Neuronal stem cell (in vitro differentiated cells): ENCODE measurements around the gene FBXO39.

Experiments used
- DNase-seq: peaks from one replicate; pipeline ENCODE4 v3.0.0-alpha.2; 2013; ENCODE audit warnings: low spot score
- H2AFZ ChIP-seq: one replicate; pipeline ENCODE4 v1.6.1; 2013; ENCODE audit warnings: mild to moderate bottlenecking, low read length, inconsistent platforms
- H2AK5ac ChIP-seq: 2 replicates; pipeline ENCODE4 v1.6.1; 2013; ENCODE audit warnings: low read depth, mild to moderate bottlenecking, inconsistent platforms, low read length, moderate library complexity, mixed read lengths
- H2BK120ac ChIP-seq: 2 replicates; pipeline ENCODE4 v1.6.1; 2013; ENCODE audit warnings: low read depth, mild to moderate bottlenecking, inconsistent platforms, low read length, moderate library complexity, mixed read lengths
- H2BK12ac ChIP-seq: one replicate; pipeline ENCODE4 v1.6.1; 2013; ENCODE audit warnings: low read length, inconsistent platforms
- H2BK15ac ChIP-seq: 2 replicates; pipeline ENCODE4 v1.6.1; 2013; ENCODE audit warnings: mild to moderate bottlenecking, low read length, inconsistent platforms, mixed read lengths
- H2BK5ac ChIP-seq: one replicate; pipeline ENCODE4 v1.6.1; 2013; ENCODE audit warnings: inconsistent platforms, mild to moderate bottlenecking, low read length, moderate library complexity
- H3K14ac ChIP-seq: one replicate; pipeline ENCODE4 v1.6.1; 2013; ENCODE audit warnings: low read length, inconsistent platforms
- H3K18ac ChIP-seq: 2 replicates; pipeline ENCODE4 v1.6.1; 2013; ENCODE audit warnings: low read length, inconsistent platforms
- H3K23ac ChIP-seq: 2 replicates; pipeline ENCODE4 v1.6.1; 2013; ENCODE audit warnings: low read depth, mild to moderate bottlenecking, mixed read lengths, low read length, inconsistent platforms; ENCODE audit not compliant: poor library complexity
- H3K27ac ChIP-seq: replicated peaks from 3 replicates; pipeline ENCODE4 v1.5.1; 2013; ENCODE audit warnings: low read length, inconsistent platforms
- H3K27me3 ChIP-seq, 3 experiments: 2 replicates each; pipeline ENCODE4 v1.6.1; 2013; ENCODE audit warnings: low read length in 3 of 3, mild to moderate bottlenecking in 2 of 3, inconsistent platforms in 1 of 3, low read depth in 1 of 3, mixed read lengths in 1 of 3, moderate library complexity in 1 of 3; ENCODE audit not compliant: control insufficient read depth in 3 of 3, insufficient read depth in 3 of 3
- H3K36me3 ChIP-seq, 2 donors: replicated peaks in 1 of 2; 2 replicates each; pipeline ENCODE4 v1.6.1; 2013; ENCODE audit warnings: low read length in 2 of 2; ENCODE audit not compliant: control insufficient read depth in 2 of 2, insufficient read depth in 2 of 2
- H3K4ac ChIP-seq: 2 replicates; pipeline ENCODE4 v1.6.1; 2013; ENCODE audit warnings: inconsistent platforms, mild to moderate bottlenecking, low read length, moderate library complexity
- H3K4me1 ChIP-seq, 2 donors: 1 replicate in 1 of 2; 2 replicates in 1 of 2; pipeline ENCODE4 v1.6.1; 2013; ENCODE audit warnings: low read length in 2 of 2, low read depth in 1 of 2; ENCODE audit not compliant: control insufficient read depth in 2 of 2, insufficient read depth in 1 of 2
- H3K4me2 ChIP-seq: one replicate; pipeline ENCODE4 v1.6.1; 2013; ENCODE audit warnings: mild to moderate bottlenecking, low read length, inconsistent platforms; ENCODE audit not compliant: insufficient read depth, poor library complexity, severe bottlenecking
- H3K4me3 ChIP-seq, 2 donors: 2 replicates each; pipeline ENCODE4 v1.5.1; 2013; ENCODE audit warnings: low read length in 2 of 2, mild to moderate bottlenecking in 2 of 2, inconsistent platforms in 1 of 2, moderate library complexity in 1 of 2
- H3K79me1 ChIP-seq: one replicate; pipeline ENCODE4 v1.6.1; 2013; ENCODE audit warnings: low read depth, mild to moderate bottlenecking, inconsistent platforms, low read length, moderate library complexity
- H3K9ac ChIP-seq: one replicate; pipeline ENCODE4 v1.6.1; 2013; ENCODE audit warnings: mild to moderate bottlenecking, low read depth, low read length, inconsistent platforms; ENCODE audit not compliant: poor library complexity
- H3K9me3 ChIP-seq, 2 donors: replicated peaks in 1 of 2; 2 replicates each; pipeline versions ENCODE3 to v1.6.1; 2013; ENCODE audit warnings: low read length in 2 of 2, mild to moderate bottlenecking in 2 of 2, inconsistent platforms in 1 of 2, low read depth in 1 of 2, mixed read lengths in 1 of 2, moderate library complexity in 1 of 2; ENCODE audit not compliant: control insufficient read depth in 2 of 2, insufficient read depth in 1 of 2
- H4K8ac ChIP-seq: one replicate; pipeline ENCODE4 v1.6.1; 2013; ENCODE audit warnings: low read depth, mild to moderate bottlenecking, inconsistent platforms, low read length, moderate library complexity
- H4K91ac ChIP-seq: one replicate; pipeline ENCODE4 v1.6.1; 2013; ENCODE audit warnings: low read length, low read depth, mild to moderate bottlenecking, inconsistent platforms; ENCODE audit not compliant: poor library complexity
- WGBS, 2 donors: extraction: QIAGEN DNeasy Blood & Tissue Kit; methylation state at CpG; one replicate each; pipeline ENCODE4 v1.1.7; 2013; ENCODE audit warnings: missing lambda C conversion rate in 2 of 2, mixed read lengths in 1 of 2; ENCODE audit not compliant: insufficient read length in 2 of 2, insufficient replicate concordance in 1 of 2; ENCODE audit errors: extremely low coverage in 2 of 2; 5-methylcytosine and 5-hydroxymethylcytosine counted together

FBXO39 gene

DNA sequence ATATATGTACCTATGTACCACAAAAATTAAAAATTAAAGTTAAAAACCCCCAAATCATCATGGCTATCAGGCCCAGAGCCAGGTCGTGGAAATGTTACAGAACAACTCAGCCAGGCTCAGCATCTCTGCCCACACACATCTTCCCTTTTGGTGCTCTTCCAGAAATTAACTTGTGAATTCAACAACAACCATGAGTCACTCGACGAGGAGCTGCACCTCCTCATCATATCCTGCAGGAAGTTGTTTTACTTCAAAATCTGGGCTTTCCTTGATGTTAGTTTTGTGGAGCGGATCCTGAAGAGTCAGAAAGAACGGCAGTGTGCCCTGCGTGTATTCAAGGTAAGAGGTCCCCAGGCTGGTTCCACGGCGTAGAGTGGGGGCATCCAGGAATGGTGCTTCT lies 10.6 kb downstream of the FBXO39 start:
- no peak overlapping the region for H3K14ac ChIP-seq
- no peaks in the 10 kb centered on the region for H3K79me1 ChIP-seq
- H2BK12ac ChIP-seq, result no peak overlapping the region
- H2BK5ac ChIP-seq, result no peak overlapping the region
- H2AFZ ChIP-seq, result peak overlapping the region; percentile 42
- H4K91ac ChIP-seq, result no peak overlapping the region
- H3K27me3 ChIP-seq, result peaks cover 0 to 3% (median 0%) of the 10 kb centered on the region in 3 experiments
- no peak overlapping the region for H3K4ac ChIP-seq
- no peak overlapping the region for H3K18ac ChIP-seq
- no peak overlapping the region for H3K27ac ChIP-seq
- no peak overlapping the region for H3K4me3 ChIP-seq
- no peaks in the 10 kb centered on the region for H3K36me3 ChIP-seq
- H3K4me1 ChIP-seq, result no peaks in the 10 kb centered on the region
- no peak for DNase-seq
- no peak overlapping the region for H4K8ac ChIP-seq
- peaks cover 0 to 9% of the 10 kb centered on the region in 2 donors for H3K9me3 ChIP-seq
- H2BK120ac ChIP-seq, result no peak overlapping the region
- WGBS, 2 donors, result no CpG with 5 or more reads among the region's 8 CpGs
- no peak overlapping the region for H3K23ac ChIP-seq
- no peak overlapping the region for H2AK5ac ChIP-seq
- H3K4me2 ChIP-seq, result no peak overlapping the region
- H2BK15ac ChIP-seq, result no peak overlapping the region
- H3K9ac ChIP-seq, result no peak overlapping the region

DNA sequence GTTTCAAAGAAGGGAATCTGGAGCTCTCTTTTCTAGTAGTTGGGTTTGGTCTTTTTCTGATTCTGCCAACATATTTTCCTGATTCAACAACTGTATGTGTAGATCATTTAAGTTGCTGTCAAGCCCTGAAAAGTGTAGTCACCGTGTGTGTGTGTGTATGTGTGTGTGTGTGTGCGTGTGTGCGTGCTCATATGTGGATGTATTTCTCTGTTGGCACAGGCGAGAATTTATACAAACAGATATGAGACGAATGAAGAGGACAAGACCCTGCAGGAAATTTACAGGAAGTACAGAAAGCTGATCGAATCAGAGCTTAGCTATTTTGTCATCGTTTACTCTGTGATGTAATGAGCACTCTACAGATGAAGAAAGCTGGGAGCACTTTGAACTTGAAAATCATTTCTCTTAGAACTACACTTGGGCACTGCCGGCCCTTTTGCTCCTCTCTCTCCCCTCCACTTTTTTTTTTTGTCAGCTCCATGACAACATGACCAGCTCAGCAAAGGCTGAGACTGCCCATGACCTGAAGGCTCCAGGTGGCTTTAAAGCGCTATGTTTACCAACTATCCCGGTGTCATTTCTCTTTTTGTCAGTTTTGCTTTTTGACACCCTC lies 11.2 kb downstream of the FBXO39 start:
- Histone ChIP-seq H3K23ac (no peak overlapping the region), H3K18ac (no peak overlapping the region), H3K9me3 (peaks cover 0 to 9% of the 10 kb centered on the region in 2 donors), H3K79me1 (no peaks in the 10 kb centered on the region), H3K4me1 (no peaks in the 10 kb centered on the region), H3K9ac (no peak overlapping the region), H2BK12ac (no peak overlapping the region), H3K4ac (no peak overlapping the region), H3K14ac (no peak overlapping the region), H2AFZ (peak overlapping the region; percentile 42), H3K4me3 (no peak overlapping the region), H2BK120ac (no peak overlapping the region), H3K36me3 (no peaks in the 10 kb centered on the region), H2BK15ac (no peak overlapping the region), H2AK5ac (no peak overlapping the region), H3K4me2 (no peak overlapping the region), H3K27me3 (peaks cover 0 to 5% (median 0%) of the 10 kb centered on the region in 3 experiments), H3K27ac (no peak overlapping the region), H4K91ac (no peak overlapping the region), H2BK5ac (no peak overlapping the region), H4K8ac (no peak overlapping the region)
- no peak for DNase-seq
- no CpG with 5 or more reads among the region's 10 CpGs for WGBS, 2 donors

DNA sequence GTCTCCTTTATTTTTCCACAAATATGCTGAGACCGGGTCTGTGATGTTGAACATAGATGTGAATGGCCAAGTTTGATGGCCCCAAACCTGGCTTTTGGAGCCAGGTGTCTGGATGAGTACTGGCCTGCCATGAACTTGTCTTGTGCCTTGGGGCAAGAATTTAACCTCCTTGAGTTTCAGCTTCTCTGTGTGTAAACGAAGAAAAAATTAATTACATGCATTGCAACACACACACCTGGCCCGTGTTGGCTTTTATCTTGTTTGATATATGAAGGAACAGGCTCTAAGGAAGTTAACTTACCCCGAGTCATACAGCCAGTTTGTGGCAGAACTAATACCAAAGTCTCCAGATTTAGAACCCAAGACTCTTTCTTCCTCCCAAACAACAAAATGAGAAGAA lies 13.1 kb downstream of the FBXO39 start:
- H3K14ac ChIP-seq, result no peak overlapping the region

DNA sequence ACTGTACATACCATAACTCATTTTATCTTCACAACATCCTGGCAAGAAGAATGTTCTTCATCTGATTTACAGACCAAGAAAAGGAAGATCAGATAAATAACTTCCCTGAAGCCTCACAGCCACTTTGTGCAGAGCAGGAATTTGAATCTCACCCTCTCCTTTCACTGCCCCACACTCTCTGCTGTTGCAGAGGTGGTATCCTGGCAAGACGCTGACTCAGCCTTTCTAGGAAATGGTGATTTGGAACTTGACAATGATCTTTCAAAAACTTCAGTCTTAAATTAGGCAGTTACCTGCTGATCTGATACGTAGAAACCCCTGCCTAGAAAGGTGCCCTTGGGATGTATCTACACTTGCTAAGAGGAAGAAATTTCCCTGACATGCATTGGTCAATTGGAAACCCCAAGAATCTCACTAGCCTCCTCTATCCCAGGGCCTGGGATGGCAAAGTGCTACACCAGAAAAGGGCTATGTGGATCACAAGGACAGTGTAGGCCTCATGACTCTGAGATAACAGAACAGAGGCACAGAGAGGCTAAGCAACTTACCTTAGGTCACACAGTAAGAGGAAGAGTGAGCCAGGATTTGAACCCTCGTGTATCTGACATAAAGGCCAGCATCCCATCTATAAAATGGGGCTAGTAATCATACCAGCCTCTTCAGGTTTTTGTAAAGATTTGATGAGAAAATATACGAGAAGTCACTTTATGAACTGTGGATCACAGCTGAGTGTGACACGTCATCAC lies 17.9 kb downstream of the FBXO39 start:
- Histone ChIP-seq H3K27ac (no peak overlapping the region), H2AFZ (no peak overlapping the region), H2BK15ac (no peak overlapping the region), H4K91ac (no peak overlapping the region), H3K18ac (no peak overlapping the region), H3K36me3 (no peaks in the 10 kb centered on the region), H2AK5ac (no peak overlapping the region), H3K27me3 (peaks cover 0 to 10% (median 0%) of the 10 kb centered on the region in 3 experiments), H3K4me1 (no peaks in the 10 kb centered on the region), H3K23ac (no peak overlapping the region), H2BK12ac (no peak overlapping the region), H3K9me3 (no peaks in the 10 kb centered on the region), H3K4ac (no peak overlapping the region), H3K9ac (no peak overlapping the region), H3K4me3 (no peak overlapping the region), H2BK120ac (no peak overlapping the region), H3K4me2 (no peak overlapping the region), H3K79me1 (no peaks in the 10 kb centered on the region), H4K8ac (no peak overlapping the region), H3K14ac (no peak overlapping the region), H2BK5ac (no peak overlapping the region)
- no peak for DNase-seq
- no CpG with 5 or more reads among the region's 5 CpGs for WGBS, 2 donors

More for the DNA sequence above, 13.1 kb downstream of the FBXO39 start:
- Histone ChIP-seq H3K18ac (no peak overlapping the region), H2BK5ac (no peak overlapping the region), H2BK120ac (no peak overlapping the region), H3K23ac (no peak overlapping the region), H3K27ac (no peak overlapping the region), H3K9me3 (peaks cover 0 to 9% of the 10 kb centered on the region in 2 donors), H3K4ac (no peak overlapping the region), H3K9ac (no peak overlapping the region), H3K4me1 (no peaks in the 10 kb centered on the region), H2BK12ac (no peak overlapping the region), H3K27me3 (peaks cover 0 to 10% (median 0%) of the 10 kb centered on the region in 3 experiments), H2AK5ac (no peak overlapping the region), H3K79me1 (no peaks in the 10 kb centered on the region), H4K8ac (no peak overlapping the region), H4K91ac (no peak overlapping the region), H3K4me3 (no peak overlapping the region), H3K4me2 (no peak overlapping the region), H2BK15ac (no peak overlapping the region), H2AFZ (no peak overlapping the region), H3K36me3 (no peaks in the 10 kb centered on the region)
- no peak for DNase-seq
- WGBS, 2 donors, result no CpG with 5 or more reads among the region's 4 CpGs
